ENCODE data around the gene RASA1. TPM values are rescaled to one million over a fixed set of nuclear protein-coding genes. Genes with fewer than 3 reads are reported as not detected.

Gene RASA1
- total and polyA plus RNA-seq, 9 of the 15 experiments (the other 6 are each of a cell fraction or from before 2014, with no cell fraction given): 3.2 to 17.3 (median 9.2) TPM

DNA sequence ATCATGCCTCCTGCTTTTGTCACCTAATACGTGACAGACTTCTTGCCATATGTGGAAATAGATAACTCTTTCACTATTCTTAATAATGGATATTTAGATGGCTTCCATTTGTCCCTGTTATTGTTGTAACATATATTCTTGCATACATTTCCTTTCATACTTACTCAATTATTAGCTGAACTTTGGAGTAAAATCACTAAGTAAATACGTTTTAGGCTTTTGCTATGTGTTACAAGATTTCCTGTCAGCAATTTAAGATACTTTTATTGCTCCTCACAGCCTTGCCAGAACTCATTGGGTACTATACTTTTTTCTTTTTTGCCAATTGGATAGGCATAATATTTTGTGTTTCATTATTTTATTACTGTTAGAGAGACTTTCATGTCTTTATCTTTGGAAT lies 118.1 kb downstream of the RASA1 start:
- ChIA-PET POLR2A (no interaction called here), CTCF (ENCODE audit: low intra/inter-chr PET ratio) (no interaction called here)
- Histone ChIP-seq H3K9me1 (ENCODE audit: control insufficient read depth, insufficient read depth, low read length) (no peaks in the 10 kb centered on the region), H2AFZ (ENCODE audit: low read depth, low read length) (no peak overlapping the region), H3K4me2 (ENCODE audit: insufficient read depth, low read length) (no peak overlapping the region), H3K79me2 (ENCODE audit: control insufficient read depth, insufficient read depth, low read length) (peaks cover 2% of the 10 kb centered on the region; the same call in 1 of the 3 replicates), H3K36me3 (ENCODE audit: control insufficient read depth, insufficient read depth, low read length) (peaks cover 96% of the 10 kb centered on the region), H3K27ac (ENCODE audit: extremely low read depth, low read depth, low read length) (no peak overlapping the region), H3K9me3 (replicated peaks; ENCODE audit: control insufficient read depth, insufficient read depth, low read depth, low read length) (no peaks in the 10 kb centered on the region), H3K9ac (ENCODE audit: insufficient read depth in 1 of 2, low read depth in 2 of 2, low read length in 2 of 2) (no peak overlapping the region), H3K4me3 (no peak overlapping the region), H4K20me1 (replicated peaks; ENCODE audit: control insufficient read depth, insufficient read depth, low read length) (no peaks in the 10 kb centered on the region), H3K4me1 (replicated peaks in 1 of 2; ENCODE audit: control insufficient read depth in 2 of 2, insufficient read depth in 2 of 2, low read length in 2 of 2) (no peaks in the 10 kb centered on the region), H3K27me3 (ENCODE audit: control insufficient read depth in 2 of 2, insufficient read depth in 2 of 2, low read length in 2 of 2) (no peaks in the 10 kb centered on the region)
- FAIRE-seq (no peak), DNase-seq (ENCODE audit: extremely low read depth in 1 of 4, low spot score in 3 of 4) (no peak), ATAC-seq (no peak)
- in situ Hi-C loops (cut with MboI) (no loop called here), intact Hi-C loops (cut with micrococcal nuclease) (no loop called here)
- BruUV-seq (replicated peaks): no TSS peak
- TF ChIP-seq, protein P1, sequence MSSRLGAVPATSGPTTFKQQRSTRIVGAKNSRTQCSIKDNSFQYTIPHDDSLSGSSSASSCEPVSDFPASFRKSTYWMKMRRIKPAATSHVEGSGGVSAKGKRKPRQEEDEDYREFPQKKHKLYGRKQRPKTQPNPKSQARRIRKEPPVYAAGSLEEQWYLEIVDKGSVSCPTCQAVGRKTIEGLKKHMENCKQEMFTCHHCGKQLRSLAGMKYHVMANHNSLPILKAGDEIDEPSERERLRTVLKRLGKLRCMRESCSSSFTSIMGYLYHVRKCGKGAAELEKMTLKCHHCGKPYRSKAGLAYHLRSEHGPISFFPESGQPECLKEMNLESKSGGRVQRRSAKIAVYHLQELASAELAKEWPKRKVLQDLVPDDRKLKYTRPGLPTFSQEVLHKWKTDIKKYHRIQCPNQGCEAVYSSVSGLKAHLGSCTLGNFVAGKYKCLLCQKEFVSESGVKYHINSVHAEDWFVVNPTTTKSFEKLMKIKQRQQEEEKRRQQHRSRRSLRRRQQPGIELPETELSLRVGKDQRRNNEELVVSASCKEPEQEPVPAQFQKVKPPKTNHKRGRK (tag; IDR thresholded peaks at IDR 0.05): no peak
- 75% methylated on average over 2 of the region's 2 CpGs for WGBS (ENCODE audit: insufficient coverage, low coverage, missing lambda C conversion rate)

DNA sequence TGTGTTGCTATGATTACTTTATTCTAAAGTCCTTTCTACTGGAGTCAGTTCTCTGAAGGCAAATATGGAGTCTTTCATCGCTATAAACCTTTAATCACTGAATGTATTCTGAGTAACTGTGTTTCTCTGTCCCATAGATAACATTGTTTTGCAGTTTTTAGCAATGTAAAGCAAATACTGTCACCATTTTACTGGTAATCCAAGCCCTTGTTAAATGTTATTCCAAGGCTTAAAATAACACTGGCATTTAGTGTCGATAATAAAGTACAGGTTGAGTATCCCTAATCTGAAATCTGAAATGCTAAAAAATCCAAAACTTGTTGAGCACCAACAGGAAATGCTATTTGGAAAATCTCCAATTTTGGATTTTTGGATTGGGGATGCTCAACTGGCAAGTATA lies 120.4 kb downstream of the RASA1 start:
- no peaks in the 10 kb centered on the region for H3K9me1 ChIP-seq (ENCODE audit: control insufficient read depth, insufficient read depth, low read length)
- H3K79me2 ChIP-seq (ENCODE audit: control insufficient read depth, insufficient read depth, low read length): peaks cover 2% of the 10 kb centered on the region; the same call in 1 of the 3 replicates
- no peak overlapping the region for H3K4me3 ChIP-seq
- no TSS peak for BruUV-seq (replicated peaks)
- H3K9me3 ChIP-seq (replicated peaks; ENCODE audit: control insufficient read depth, insufficient read depth, low read depth, low read length): no peaks in the 10 kb centered on the region
- ATAC-seq: no peak
- H3K27me3 ChIP-seq (ENCODE audit: control insufficient read depth in 2 of 2, insufficient read depth in 2 of 2, low read length in 2 of 2): no peaks in the 10 kb centered on the region
- TF ChIP-seq KLF16 (IDR thresholded peaks at IDR 0.05): no peak
- TF ChIP-seq PPARD (CRISPR knock-in tag; IDR thresholded peaks at IDR 0.05): no peak
- TF ChIP-seq THRAP3 (IDR thresholded peaks at IDR 0.05; ENCODE audit: borderline replicate concordance): no peak
- WGBS (ENCODE audit: insufficient coverage, low coverage, missing lambda C conversion rate): 94% methylated on average over 2 of the region's 2 CpGs
- FAIRE-seq: no peak
- DNase-seq (ENCODE audit: extremely low read depth in 1 of 4, low spot score in 3 of 4): no peak
- intact Hi-C loops (cut with micrococcal nuclease) (no loop called here), in situ Hi-C loops (cut with MboI) (no loop called here)
- H3K4me2 ChIP-seq (ENCODE audit: insufficient read depth, low read length): no peak overlapping the region
- ChIA-PET CTCF (ENCODE audit: low intra/inter-chr PET ratio) (no interaction called here), POLR2A (no interaction called here)
- no peak overlapping the region for H3K27ac ChIP-seq (ENCODE audit: extremely low read depth, low read depth, low read length)
- H2AFZ ChIP-seq (ENCODE audit: low read depth, low read length): no peak overlapping the region
- no peaks in the 10 kb centered on the region for H4K20me1 ChIP-seq (replicated peaks; ENCODE audit: control insufficient read depth, insufficient read depth, low read length)
- H3K36me3 ChIP-seq (ENCODE audit: control insufficient read depth, insufficient read depth, low read length): peaks cover 96% of the 10 kb centered on the region
- H3K4me1 ChIP-seq (replicated peaks in 1 of 2; ENCODE audit: control insufficient read depth in 2 of 2, insufficient read depth in 2 of 2, low read length in 2 of 2): no peaks in the 10 kb centered on the region
- H3K9ac ChIP-seq (ENCODE audit: insufficient read depth in 1 of 2, low read depth in 2 of 2, low read length in 2 of 2): no peak overlapping the region

Measured in K562 (cell line).